Activated CD4-positive, alpha-beta T cell treated with anti-CD3 and anti-CD28 coated beads, Interleukin-2, amount 50 U/mL, for 4 hours (primary cell): ENCODE results near the gene MATN4.

Source experiments
- DNase-seq, 2 experiments: peaks; one replicate each; pipeline ENCODE4 v3.0.0-alpha.2; 2020

Gene MATN4

GRCh38 chr20:45313065-45313695, 5.1 kb upstream of the MATN4 start:
- no peak for DNase-seq

GRCh38 chr20:45312241-45312640, 4.1 kb upstream of the MATN4 start:
- no peak for DNase-seq

- DNase-seq, result peak; percentile 48 to 55
Observed at GRCh38 chr20:45311589-45312211, 3.6 kb upstream of the MATN4 start.

GRCh38 chr20:45309075-45309474, 976 bp upstream of the MATN4 start:
- no peak for DNase-seq

GRCh38 chr20:45307076-45307640, 941 bp downstream of the MATN4 start:
- no peak for DNase-seq

- DNase-seq, result peak; percentile 26
Observed at GRCh38 chr20:45306431-45306982, 1.6 kb downstream of the MATN4 start, which contains the start of gene RBPJL. Gene RBPJL, plus strand, starts transcription at chr20:45306840. Its CDS starts 83 bp downstream, at chr20:45306923.

- no peak for DNase-seq
Observed at GRCh38 chr20:45305262-45305661, 2.8 kb downstream of the MATN4 start.

- no peak for DNase-seq
Observed at GRCh38 chr20:45304464-45304999, 3.6 kb downstream of the MATN4 start.

- DNase-seq, result no peak
Observed at GRCh38 chr20:45303586-45304463, 4.3 kb downstream of the MATN4 start.

GRCh38 chr20:45301824-45302271, 6.3 kb downstream of the MATN4 start:
- DNase-seq, result no peak

GRCh38 chr20:45300961-45301360, 7.1 kb downstream of the MATN4 start:
- no peak for DNase-seq

- DNase-seq, result no peak
Observed at GRCh38 chr20:45299786-45300185, 8.3 kb downstream of the MATN4 start.

- DNase-seq, result no peak
Observed at GRCh38 chr20:45297786-45298497, 10.2 kb downstream of the MATN4 start.

- DNase-seq, result no peak
Observed at GRCh38 chr20:45294659-45295058, 13.4 kb downstream of the MATN4 start.

- DNase-seq, result no peak
Observed at GRCh38 chr20:45294003-45294368, 14.1 kb downstream of the MATN4 start.

GRCh38 chr20:45293041-45294002, 14.8 kb downstream of the MATN4 start:
- peak; percentile 76 to 79 for DNase-seq

- DNase-seq, result no peak
Observed at GRCh38 chr20:45292343-45292742, 15.8 kb downstream of the MATN4 start.

- no peak for DNase-seq
Observed at GRCh38 chr20:45291526-45291925, 16.6 kb downstream of the MATN4 start.

- DNase-seq, result peak; percentile 64 to 67
Observed at GRCh38 chr20:45290677-45291355, 17.3 kb downstream of the MATN4 start.
